Gastrocnemius medialis (tissue), 4 donors: ENCODE measurements around the gene MLST8.

Experiments
- POLR2A ChIP-seq, 2 donors: fragments of 450-650 bp; IDR thresholded peaks; one replicate each; pipeline ENCODE4 v1.6.1; 2017; ENCODE audit warnings: antibody characterized with exemption in 2 of 2, mild to moderate bottlenecking in 2 of 2, moderate library complexity in 2 of 2
- TF ChIP-seq, protein P1 (sequence below), 5 experiments: fragments of 450-650 bp in 3 of 5; fragments of 200-600 bp in 2 of 5; sonication (generic) in 2 of 5; IDR thresholded peaks in 4 of 5; conservative IDR thresholded peaks in 1 of 5; 1 replicate in 4 of 5; 2 replicates in 1 of 5; pipeline ENCODE4 v1.5.1; 2016 to 2019; ENCODE audit warnings: antibody characterized with exemption in 5 of 5, mild to moderate bottlenecking in 3 of 5, moderate library complexity in 3 of 5

DNA sequence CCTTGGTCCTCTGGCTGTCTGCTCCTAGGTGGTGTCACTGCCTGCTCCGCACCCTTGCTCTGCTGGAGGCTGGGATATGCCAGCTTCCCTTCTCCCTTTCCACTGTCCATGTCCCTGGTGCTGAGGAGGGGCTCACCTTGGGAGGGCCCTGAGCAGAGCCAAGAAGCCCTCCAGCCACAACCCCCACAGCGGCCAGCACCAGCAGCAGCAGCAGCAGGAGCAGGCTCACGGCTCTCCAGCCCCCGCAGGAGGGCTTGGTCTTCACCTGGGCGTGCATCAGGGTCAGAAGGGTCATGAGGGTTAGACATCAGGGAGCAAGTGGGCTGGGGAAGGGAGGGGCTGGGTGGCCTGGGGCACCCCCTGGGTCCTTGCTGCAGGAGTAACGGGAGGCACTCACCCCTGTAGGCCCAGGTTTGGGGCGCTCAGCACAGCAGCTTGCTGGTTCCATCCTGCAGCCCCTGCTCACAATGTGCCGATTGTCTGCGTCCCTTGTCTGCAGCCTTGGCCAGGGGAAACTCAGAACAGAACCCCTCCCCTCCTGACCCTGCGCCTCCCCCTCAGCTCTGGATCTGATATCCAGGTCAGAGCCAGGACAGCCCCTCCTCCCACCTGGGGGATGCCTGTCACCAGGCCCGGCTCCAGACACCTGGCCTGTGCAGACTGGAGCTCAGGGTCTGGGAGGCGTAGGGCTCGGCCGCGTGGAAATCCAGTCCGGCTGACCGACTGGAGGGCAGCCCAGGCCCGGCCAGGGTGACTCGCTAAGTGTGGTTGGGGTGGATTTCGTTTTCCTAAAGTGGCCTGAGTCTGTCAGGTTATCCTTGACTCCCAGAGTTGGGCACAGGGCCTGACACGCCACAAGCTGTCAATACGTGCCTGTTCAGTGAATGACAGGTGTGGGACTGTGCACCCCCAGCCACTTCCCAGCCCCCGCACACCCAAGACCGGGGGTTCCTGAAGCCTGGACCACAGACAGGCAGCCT, 5.4 kb downstream of the MLST8 start, which contains the start of gene BRICD5:
- TF ChIP-seq POLR2A (IDR thresholded peaks at IDR 0.05) = no peak
- TF ChIP-seq, protein P1, sequence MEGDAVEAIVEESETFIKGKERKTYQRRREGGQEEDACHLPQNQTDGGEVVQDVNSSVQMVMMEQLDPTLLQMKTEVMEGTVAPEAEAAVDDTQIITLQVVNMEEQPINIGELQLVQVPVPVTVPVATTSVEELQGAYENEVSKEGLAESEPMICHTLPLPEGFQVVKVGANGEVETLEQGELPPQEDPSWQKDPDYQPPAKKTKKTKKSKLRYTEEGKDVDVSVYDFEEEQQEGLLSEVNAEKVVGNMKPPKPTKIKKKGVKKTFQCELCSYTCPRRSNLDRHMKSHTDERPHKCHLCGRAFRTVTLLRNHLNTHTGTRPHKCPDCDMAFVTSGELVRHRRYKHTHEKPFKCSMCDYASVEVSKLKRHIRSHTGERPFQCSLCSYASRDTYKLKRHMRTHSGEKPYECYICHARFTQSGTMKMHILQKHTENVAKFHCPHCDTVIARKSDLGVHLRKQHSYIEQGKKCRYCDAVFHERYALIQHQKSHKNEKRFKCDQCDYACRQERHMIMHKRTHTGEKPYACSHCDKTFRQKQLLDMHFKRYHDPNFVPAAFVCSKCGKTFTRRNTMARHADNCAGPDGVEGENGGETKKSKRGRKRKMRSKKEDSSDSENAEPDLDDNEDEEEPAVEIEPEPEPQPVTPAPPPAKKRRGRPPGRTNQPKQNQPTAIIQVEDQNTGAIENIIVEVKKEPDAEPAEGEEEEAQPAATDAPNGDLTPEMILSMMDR (IDR thresholded peaks at IDR 0.05 in 4 of 5, conservative IDR thresholded peaks at IDR 0.05 in 1 of 5) = no peak
